ENCODE measurements around the gene DOCK4. TPM values are rescaled to one million over a fixed set of nuclear protein-coding genes. Genes with fewer than 3 reads are reported as not detected.

The DOCK4 gene
- total and polyA plus RNA-seq, 2 of the 8 experiments (the other 6 are each of a cell fraction or from before 2014, with no cell fraction given): 5.1 to 23.6 TPM

DNA sequence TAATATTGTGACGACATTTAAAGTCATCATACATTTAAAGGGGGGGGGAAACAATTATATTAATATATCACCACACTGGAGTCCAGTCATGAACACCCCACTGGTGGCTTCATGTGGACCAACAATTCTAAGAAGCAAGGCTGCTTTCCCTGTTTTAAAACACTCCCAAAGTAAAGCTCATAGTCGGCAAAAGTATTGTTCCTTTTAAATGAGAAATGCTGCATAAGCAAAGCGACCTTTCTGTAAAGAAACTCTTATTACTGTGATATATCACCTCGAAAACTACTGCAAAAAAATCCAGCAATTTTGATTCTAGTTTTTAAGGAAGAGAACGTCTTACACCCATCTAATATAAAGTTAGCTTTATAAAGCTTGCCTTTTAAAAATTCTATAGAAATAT, 112.8 kb downstream of the DOCK4 start:
- WGBS, 2 experiments (ENCODE audit: extremely low coverage in 1 of 2, insufficient coverage in 1 of 2, insufficient read length in 1 of 2, insufficient replicate concordance in 2 of 2, low coverage in 1 of 2, low lambda C conversion rate in 2 of 2, missing lambda C conversion rate in 1 of 2): 91% methylated on average over 5 of the region's 5 CpGs; no CpG with 5 or more reads in 1 of the 2 experiments
- H4K8ac ChIP-seq (ENCODE audit: extremely low read depth, insufficient read depth, low read length): no peak overlapping the region
- TF ChIP-seq ZNF274 (IDR thresholded peaks at IDR 0.05; ENCODE audit: borderline replicate concordance, extremely low read depth, low read length) (no peak), SP2 (IDR thresholded peaks at IDR 0.05; ENCODE audit: low read length) (no peak), ATF2 (IDR thresholded peaks at IDR 0.05; ENCODE audit: low read length) (no peak), MAFK (IDR thresholded peaks at IDR 0.05; ENCODE audit: low read depth, low read length) (no peak), BCL11A (IDR thresholded peaks at IDR 0.05; ENCODE audit: low read depth in 2 of 2, low read length in 2 of 2) (no peak), TEAD4 (IDR thresholded peaks at IDR 0.05; ENCODE audit: low read depth, low read length) (no peak), TBP (IDR thresholded peaks at IDR 0.05; ENCODE audit: low read depth, low read length) (no peak), CBX8 (IDR thresholded peaks at IDR 0.05; ENCODE audit: borderline replicate concordance, low read depth, low read length) (no peak), NRF1 (IDR thresholded peaks at IDR 0.05; ENCODE audit: low read depth, low read length) (no peak), POLR2AphosphoS5 (IDR thresholded peaks at IDR 0.05; ENCODE audit: low read depth, low read length) (no peak), RXRA (IDR thresholded peaks at IDR 0.05; ENCODE audit: insufficient read depth, low read depth, low read length) (no peak), SIN3A (conservative IDR thresholded peaks at IDR 0.05 in 1 of 2, IDR thresholded peaks at IDR 0.05 in 1 of 2; ENCODE audit: low read depth in 1 of 2, low read length in 2 of 2) (no peak), SAP30 (IDR thresholded peaks at IDR 0.05; ENCODE audit: insufficient read depth, insufficient replicate concordance, low read length) (no peak)

More for the DNA sequence above, 112.8 kb downstream of the DOCK4 start:
- no peaks in the 10 kb centered on the region for H3K9me3 ChIP-seq (ENCODE audit: insufficient read depth in 2 of 2, low read depth in 1 of 2, low read length in 1 of 2)
- ChIA-PET CTCF (ENCODE audit: partially characterized antibody) (interaction anchor here (1.2 kb wide), 1 partner anchor 10 kb away, joined by 3 read pairs; no protein-coding TSS in a partner anchor), POLR2A (ENCODE audit: partially characterized antibody) (no interaction called here)
- H3K4me1 ChIP-seq (replicated peaks in 1 of 4; ENCODE audit: control insufficient read depth in 3 of 4, insufficient read depth in 4 of 4, low read length in 3 of 4): no peaks in the 10 kb centered on the region
- H2AFZ ChIP-seq (ENCODE audit: low read length): no peak overlapping the region
- H2BK5ac ChIP-seq (ENCODE audit: low read depth, low read length): no peak overlapping the region
- H4K20me1 ChIP-seq (replicated peaks in 1 of 2; ENCODE audit: control insufficient read depth in 1 of 2, insufficient read depth in 2 of 2, low read length in 2 of 2): no peaks in the 10 kb centered on the region
- no peak overlapping the region for H3K27ac ChIP-seq (ENCODE audit: low read depth, low read length)
- no peak overlapping the region for H2BK120ac ChIP-seq (replicated peaks; ENCODE audit: low read depth, low read length)
- H2BK20ac ChIP-seq (ENCODE audit: low read length): no peak overlapping the region
- H3K4me2 ChIP-seq (ENCODE audit: insufficient read depth in 1 of 2, low read depth in 2 of 2, low read length in 2 of 2): no peak overlapping the region
- H2BK15ac ChIP-seq (ENCODE audit: low read length): no peak overlapping the region
- no peaks in the 10 kb centered on the region for H3K36me3 ChIP-seq (ENCODE audit: control insufficient read depth in 2 of 4, insufficient read depth in 4 of 4, low read length in 3 of 4)
- no peak overlapping the region for H2BK12ac ChIP-seq (ENCODE audit: low read depth, low read length)
- H3K4ac ChIP-seq (replicated peaks; ENCODE audit: insufficient read length, low read depth, low read length): no peak overlapping the region
- H3K27me3 ChIP-seq (replicated peaks in 1 of 4; ENCODE audit: control insufficient read depth in 3 of 4, extremely low read depth in 1 of 4, insufficient read depth in 3 of 4, low read length in 3 of 4): no peaks in the 10 kb centered on the region
- peaks cover 0 to 2% of the 10 kb centered on the region in 2 experiments; a peak in 1 of 4 replicates for H3K79me2 ChIP-seq (ENCODE audit: control insufficient read depth in 1 of 2, insufficient read depth in 2 of 2, low read length in 2 of 2)
- H3K79me1 ChIP-seq (ENCODE audit: low read depth, low read length): no peaks in the 10 kb centered on the region
- H3K18ac ChIP-seq (ENCODE audit: extremely low read depth, low read length): no peak overlapping the region
- no peak overlapping the region for H3K23ac ChIP-seq (ENCODE audit: insufficient read length)
- H3K14ac ChIP-seq (ENCODE audit: insufficient read length): no peak overlapping the region
- no peak overlapping the region for H3K56ac ChIP-seq (replicated peaks; ENCODE audit: insufficient read length, low read depth, low read length)
- DNase-seq (ENCODE audit: low read depth in 1 of 2, low spot score in 2 of 2) (no peak), FAIRE-seq (peak; percentile 13)
- no peak overlapping the region for H3K9ac ChIP-seq (replicated peaks in 1 of 4; ENCODE audit: extremely low read depth in 1 of 4, low read depth in 3 of 4, low read length in 3 of 4)
- no peak overlapping the region for H4K5ac ChIP-seq (ENCODE audit: insufficient read length, low read depth, low read length)
- H3K23me2 ChIP-seq (ENCODE audit: low read depth, low read length): no peaks in the 10 kb centered on the region
- H3K4me3 ChIP-seq (ENCODE audit: extremely low read depth in 1 of 4, insufficient read depth in 2 of 4, low read depth in 3 of 4, low read length in 4 of 4): no peak overlapping the region
- no peak overlapping the region for H2AK5ac ChIP-seq (ENCODE audit: low read depth, low read length)
- H4K91ac ChIP-seq (replicated peaks; ENCODE audit: insufficient read length, low read length): no peak overlapping the region

Data from H1 (cell line).